ENCODE results near the gene SS18. TPM values are rescaled to one million over a fixed set of nuclear protein-coding genes. Genes with fewer than 3 reads are reported as not detected.

SS18 gene
- total RNA-seq, 1 experiment from 2014 or later: 52.2 TPM

DNA sequence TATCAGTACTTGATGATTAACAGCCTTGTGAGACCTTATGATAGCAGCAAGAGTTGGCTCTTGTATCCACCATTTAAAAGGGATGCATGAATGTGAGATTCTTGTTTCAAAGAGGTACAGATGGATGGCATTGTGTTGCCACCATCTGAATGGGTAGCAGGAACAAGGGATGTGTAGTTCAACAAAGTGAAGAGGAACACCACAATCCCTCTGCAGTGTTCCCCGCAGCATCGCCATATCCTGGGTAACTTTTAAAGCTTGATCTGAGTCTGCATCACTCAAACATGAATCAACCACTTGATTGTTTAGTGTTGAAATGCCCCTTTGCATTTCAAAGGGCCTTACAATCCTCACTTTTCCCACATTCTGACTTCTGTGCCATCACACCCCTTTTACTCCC, 106.7 kb downstream of the SS18 start:
- Histone ChIP-seq H3K9me2 (ENCODE audit: insufficient read depth) (no peaks in the 10 kb centered on the region), H3F3A (ENCODE audit: insufficient read depth, low read depth) (no peaks in the 10 kb centered on the region), H3K27me3 (ENCODE audit: insufficient read depth, low read depth) (no peaks in the 10 kb centered on the region), H3K36me3 (ENCODE audit: low read depth) (no peaks in the 10 kb centered on the region), H3K4me1 (replicated peaks; ENCODE audit: insufficient read depth) (no peaks in the 10 kb centered on the region), H3K4me2 (no peak overlapping the region), H3K9me3 (ENCODE audit: insufficient read depth, low read depth) (no peaks in the 10 kb centered on the region), H2AFZ (no peak overlapping the region), H3K4me3 (no peak overlapping the region), H3K27ac (no peak overlapping the region), H3K79me2 (ENCODE audit: low read depth) (no peaks in the 10 kb centered on the region), H4K20me1 (ENCODE audit: insufficient read depth) (no peaks in the 10 kb centered on the region)
- TF ChIP-seq EZH2 (IDR thresholded peaks at IDR 0.05; ENCODE audit: low read depth): no peak
- TF ChIP-seq, protein P1, sequence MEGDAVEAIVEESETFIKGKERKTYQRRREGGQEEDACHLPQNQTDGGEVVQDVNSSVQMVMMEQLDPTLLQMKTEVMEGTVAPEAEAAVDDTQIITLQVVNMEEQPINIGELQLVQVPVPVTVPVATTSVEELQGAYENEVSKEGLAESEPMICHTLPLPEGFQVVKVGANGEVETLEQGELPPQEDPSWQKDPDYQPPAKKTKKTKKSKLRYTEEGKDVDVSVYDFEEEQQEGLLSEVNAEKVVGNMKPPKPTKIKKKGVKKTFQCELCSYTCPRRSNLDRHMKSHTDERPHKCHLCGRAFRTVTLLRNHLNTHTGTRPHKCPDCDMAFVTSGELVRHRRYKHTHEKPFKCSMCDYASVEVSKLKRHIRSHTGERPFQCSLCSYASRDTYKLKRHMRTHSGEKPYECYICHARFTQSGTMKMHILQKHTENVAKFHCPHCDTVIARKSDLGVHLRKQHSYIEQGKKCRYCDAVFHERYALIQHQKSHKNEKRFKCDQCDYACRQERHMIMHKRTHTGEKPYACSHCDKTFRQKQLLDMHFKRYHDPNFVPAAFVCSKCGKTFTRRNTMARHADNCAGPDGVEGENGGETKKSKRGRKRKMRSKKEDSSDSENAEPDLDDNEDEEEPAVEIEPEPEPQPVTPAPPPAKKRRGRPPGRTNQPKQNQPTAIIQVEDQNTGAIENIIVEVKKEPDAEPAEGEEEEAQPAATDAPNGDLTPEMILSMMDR (conservative IDR thresholded peaks at IDR 0.05): no peak
- intact Hi-C loops (cut with micrococcal nuclease; ENCODE audit: unreplicated experiment): no loop called here
- DNase-seq: no peak
- POLR2A ChIA-PET (ENCODE audit: unreplicated experiment): no interaction called here
- no TSS peak for BruUV-seq (replicated peaks)
- CTCF ChIA-PET: no interaction called here

DNA sequence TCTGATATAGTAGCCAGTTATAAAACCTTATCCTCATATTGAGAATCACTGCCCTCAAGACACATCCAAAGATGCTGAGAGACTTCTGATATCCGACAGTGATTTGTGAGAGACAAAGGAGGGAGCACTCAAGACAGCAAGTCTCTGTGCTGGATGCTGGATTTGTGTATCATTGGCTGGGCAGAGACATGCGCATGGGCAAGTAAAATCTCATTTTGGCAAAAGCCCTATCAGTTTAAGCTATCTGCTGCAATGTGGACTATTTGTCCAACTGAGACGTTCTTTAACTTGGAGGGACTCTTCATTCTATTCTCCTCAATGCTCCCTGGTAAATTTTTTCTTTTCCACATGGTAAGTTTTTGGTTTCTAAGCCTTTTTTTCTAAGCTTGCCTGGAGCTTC, 107.5 kb downstream of the SS18 start:
- no TSS peak for BruUV-seq (replicated peaks)
- H4K20me1 ChIP-seq (ENCODE audit: insufficient read depth): no peaks in the 10 kb centered on the region
- H3K27me3 ChIP-seq (ENCODE audit: insufficient read depth, low read depth): no peaks in the 10 kb centered on the region
- no peak overlapping the region for H3K27ac ChIP-seq
- H3K79me2 ChIP-seq (ENCODE audit: low read depth): no peaks in the 10 kb centered on the region
- no peaks in the 10 kb centered on the region for H3K4me1 ChIP-seq (replicated peaks; ENCODE audit: insufficient read depth)
- no peak for DNase-seq
- no peaks in the 10 kb centered on the region for H3K36me3 ChIP-seq (ENCODE audit: low read depth)
- no peaks in the 10 kb centered on the region for H3K9me2 ChIP-seq (ENCODE audit: insufficient read depth)
- POLR2A ChIA-PET (ENCODE audit: unreplicated experiment): no interaction called here
- H3K4me2 ChIP-seq: no peak overlapping the region
- no peak overlapping the region for H3K4me3 ChIP-seq
- no peaks in the 10 kb centered on the region for H3F3A ChIP-seq (ENCODE audit: insufficient read depth, low read depth)
- H2AFZ ChIP-seq: no peak overlapping the region
- H3K9me3 ChIP-seq (ENCODE audit: insufficient read depth, low read depth): no peaks in the 10 kb centered on the region
- TF ChIP-seq, protein P1 (conservative IDR thresholded peaks at IDR 0.05): no peak
- no peak for TF ChIP-seq EZH2 (IDR thresholded peaks at IDR 0.05; ENCODE audit: low read depth)
- intact Hi-C loops (cut with micrococcal nuclease; ENCODE audit: unreplicated experiment): no loop called here
- CTCF ChIA-PET: no interaction called here

DNA sequence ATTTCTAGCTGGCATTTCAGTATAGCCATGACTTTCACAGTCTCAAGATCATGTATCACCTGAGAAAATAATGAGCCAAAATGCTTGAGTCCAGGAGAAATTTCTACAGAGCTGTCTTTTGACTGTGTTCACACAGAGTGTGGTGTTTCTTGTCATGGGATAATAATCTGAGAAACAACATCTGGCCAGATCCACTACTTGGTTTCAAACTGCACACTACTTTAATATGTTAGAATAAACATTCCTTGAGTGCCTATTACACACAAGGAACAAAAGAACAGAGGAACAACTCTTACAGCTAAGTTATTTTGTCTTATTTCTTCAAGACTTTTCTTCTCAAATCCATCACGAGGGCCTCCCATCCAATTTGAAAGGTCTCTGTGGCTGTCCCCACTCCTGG, 108.3 kb downstream of the SS18 start:
- no peaks in the 10 kb centered on the region for H4K20me1 ChIP-seq (ENCODE audit: insufficient read depth)
- no TSS peak for BruUV-seq (replicated peaks)
- H3K4me3 ChIP-seq: no peak overlapping the region
- no peaks in the 10 kb centered on the region for H3K9me2 ChIP-seq (ENCODE audit: insufficient read depth)
- DNase-seq: no peak
- TF ChIP-seq EZH2 (IDR thresholded peaks at IDR 0.05; ENCODE audit: low read depth): no peak
- TF ChIP-seq, protein P1 (conservative IDR thresholded peaks at IDR 0.05): no peak
- no peaks in the 10 kb centered on the region for H3K4me1 ChIP-seq (replicated peaks; ENCODE audit: insufficient read depth)
- no peaks in the 10 kb centered on the region for H3K9me3 ChIP-seq (ENCODE audit: insufficient read depth, low read depth)
- no peak overlapping the region for H2AFZ ChIP-seq
- no peak overlapping the region for H3K4me2 ChIP-seq
- H3K36me3 ChIP-seq (ENCODE audit: low read depth): no peaks in the 10 kb centered on the region
- CTCF ChIA-PET: no interaction called here
- no peaks in the 10 kb centered on the region for H3K79me2 ChIP-seq (ENCODE audit: low read depth)
- no peaks in the 10 kb centered on the region for H3K27me3 ChIP-seq (ENCODE audit: insufficient read depth, low read depth)
- POLR2A ChIA-PET (ENCODE audit: unreplicated experiment): no interaction called here
- no peak overlapping the region for H3K27ac ChIP-seq
- H3F3A ChIP-seq (ENCODE audit: insufficient read depth, low read depth): no peaks in the 10 kb centered on the region
- intact Hi-C loops (cut with micrococcal nuclease; ENCODE audit: unreplicated experiment): no loop called here

Data from PC-9 (cell line).